ENCODE measurements around the gene ZSWIM1. TPM values are rescaled to one million over a fixed set of nuclear protein-coding genes. Genes with fewer than 3 reads are reported as not detected.
"Not testable (repeated sequence)": the region's sequence is repeated elsewhere in the genome, so short reads cannot be mapped to it uniquely, and the experiment has no call there.

Gene ZSWIM1
- polyA plus RNA-seq, 1 donor = 18.6 TPM

- no peak for DNase-seq
These were observed 7.7 kb downstream of the ZSWIM1 start for GRCh38 chr20:45888681-45889080.

GRCh38 chr20:45890077-45890984 is 9.3 kb downstream of the ZSWIM1 start:
- DNase-seq = peak; percentile 89

GRCh38 chr20:45890985-45891983 is 10.3 kb downstream of the ZSWIM1 start, which contains the start of the genes CTSA and NEURL2:
CTSA (plus strand) TSS chr20:45891335; CDS start chr20:45891569, 234 bp downstream.
NEURL2 (minus strand) TSS chr20:45891208; CDS start chr20:45890991, 217 bp downstream.
- peak; percentile 91 for DNase-seq

GRCh38 chr20:45892049-45892825 is 11.2 kb downstream of the ZSWIM1 start:
- no peak for DNase-seq

DNA sequence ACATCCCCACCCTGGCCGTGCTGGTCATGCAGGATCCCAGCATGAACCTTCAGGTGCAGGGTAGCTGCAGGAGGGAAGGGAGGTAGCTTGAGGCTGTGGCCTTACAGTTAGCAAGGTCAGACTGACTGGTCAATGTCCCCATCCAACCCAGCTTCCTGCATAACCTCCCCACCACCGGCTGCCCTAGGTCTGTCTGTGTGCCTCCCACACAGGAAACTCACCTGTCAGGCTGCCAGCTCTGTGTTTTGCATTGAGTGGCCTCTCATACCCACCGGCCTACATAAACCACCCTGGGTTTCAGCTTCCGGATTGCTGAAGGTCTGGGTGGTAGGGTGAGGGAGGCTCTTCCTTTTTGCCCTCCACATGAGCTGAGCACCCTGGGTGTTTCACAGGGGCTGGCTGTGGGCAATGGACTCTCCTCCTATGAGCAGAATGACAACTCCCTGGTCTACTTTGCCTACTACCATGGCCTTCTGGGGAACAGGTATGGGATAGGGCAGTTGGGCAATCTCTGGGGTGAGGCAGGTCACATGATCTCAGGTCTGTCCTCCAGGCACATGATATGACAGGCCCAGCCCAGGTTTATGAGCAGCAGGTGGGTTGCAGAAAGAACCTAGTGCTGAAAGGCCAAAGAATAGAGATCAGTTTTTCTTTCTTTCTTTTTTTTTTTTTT is 11.9 kb downstream of the ZSWIM1 start:
- DNase-seq = no peak

DNA sequence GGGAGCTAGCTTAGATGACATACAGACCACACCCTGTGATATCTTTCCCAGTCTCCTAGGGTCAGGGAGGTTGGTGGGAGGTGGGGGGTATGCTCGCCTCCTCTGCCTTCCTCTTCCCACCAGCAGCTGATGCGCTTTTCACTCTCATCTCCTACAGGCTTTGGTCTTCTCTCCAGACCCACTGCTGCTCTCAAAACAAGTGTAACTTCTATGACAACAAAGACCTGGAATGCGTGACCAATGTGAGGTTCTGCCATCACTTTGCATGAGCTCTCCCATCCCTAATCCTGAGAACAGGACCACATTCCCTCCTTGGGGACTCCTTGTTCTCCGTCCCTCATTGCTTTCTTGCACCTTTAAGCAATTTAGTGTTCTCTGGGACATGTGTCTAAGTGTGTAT is 12.8 kb downstream of the ZSWIM1 start:
- no peak for DNase-seq

DNA sequence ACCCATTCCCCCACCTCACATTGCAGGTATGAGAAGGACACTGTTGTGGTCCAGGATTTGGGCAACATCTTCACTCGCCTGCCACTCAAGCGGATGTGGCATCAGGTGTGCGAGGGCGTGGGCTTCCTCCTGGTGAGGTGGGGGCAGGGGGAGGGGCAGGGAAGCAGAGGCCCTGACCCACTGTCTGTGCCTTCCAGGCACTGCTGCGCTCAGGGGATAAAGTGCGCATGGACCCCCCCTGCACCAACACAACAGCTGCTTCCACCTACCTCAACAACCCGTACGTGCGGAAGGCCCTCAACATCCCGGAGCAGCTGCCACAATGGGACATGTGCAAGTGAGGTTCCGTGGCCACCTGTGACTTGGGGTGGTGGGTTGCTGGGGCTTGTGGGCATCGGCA is 13.8 kb downstream of the ZSWIM1 start:
- DNase-seq = no peak

GRCh38 chr20:45896641-45897161 is 15.7 kb downstream of the ZSWIM1 start:
- no peak for DNase-seq

- DNase-seq = no peak
These were observed 16.3 kb downstream of the ZSWIM1 start for GRCh38 chr20:45897289-45897688.

DNA sequence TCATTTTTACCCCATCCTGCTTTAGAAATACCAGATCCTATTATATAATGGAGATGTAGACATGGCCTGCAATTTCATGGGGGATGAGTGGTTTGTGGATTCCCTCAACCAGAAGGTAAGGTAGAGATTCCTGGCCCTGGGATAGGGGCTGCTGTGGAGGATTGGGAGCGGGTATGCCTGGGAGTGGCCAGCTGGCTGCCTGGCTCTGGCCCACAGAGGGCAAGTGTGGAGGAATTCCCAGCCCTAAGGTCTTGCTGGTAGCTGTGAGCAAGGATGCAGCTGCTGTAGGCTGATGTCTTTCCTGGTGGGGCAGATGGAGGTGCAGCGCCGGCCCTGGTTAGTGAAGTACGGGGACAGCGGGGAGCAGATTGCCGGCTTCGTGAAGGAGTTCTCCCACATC is 16.7 kb downstream of the ZSWIM1 start:
- no peak for DNase-seq

DNA sequence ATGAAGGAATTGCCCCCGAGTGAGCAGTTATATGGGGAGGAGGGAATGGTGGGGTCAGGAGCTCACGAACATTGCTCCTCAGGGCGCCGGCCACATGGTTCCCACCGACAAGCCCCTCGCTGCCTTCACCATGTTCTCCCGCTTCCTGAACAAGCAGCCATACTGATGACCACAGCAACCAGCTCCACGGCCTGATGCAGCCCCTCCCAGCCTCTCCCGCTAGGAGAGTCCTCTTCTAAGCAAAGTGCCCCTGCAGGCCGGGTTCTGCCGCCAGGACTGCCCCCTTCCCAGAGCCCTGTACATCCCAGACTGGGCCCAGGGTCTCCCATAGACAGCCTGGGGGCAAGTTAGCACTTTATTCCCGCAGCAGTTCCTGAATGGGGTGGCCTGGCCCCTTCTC is 17.3 kb downstream of the ZSWIM1 start:
- DNase-seq = no peak

GRCh38 chr20:45899046-45899835 is 18.2 kb downstream of the ZSWIM1 start:
- DNase-seq = no peak

DNA sequence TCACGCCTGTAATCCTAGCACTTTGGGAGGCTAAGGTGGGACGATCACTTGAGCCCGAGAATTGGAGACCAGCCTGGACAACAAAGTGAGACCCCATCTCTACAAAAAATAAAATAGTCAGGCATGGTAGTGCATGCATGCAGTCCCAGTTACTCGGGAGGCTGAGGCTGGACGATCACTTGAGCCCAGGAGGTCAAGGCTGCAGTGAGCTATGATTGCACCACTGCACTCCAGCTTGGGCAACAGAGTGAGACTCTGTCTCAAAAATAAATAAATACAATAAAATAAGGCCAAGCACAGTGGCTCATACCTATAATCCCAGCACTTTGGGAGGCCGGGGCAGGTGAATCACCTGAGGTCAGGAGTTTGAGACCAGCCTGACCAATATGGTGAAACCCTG is 20.3 kb downstream of the ZSWIM1 start:
- DNase-seq = not testable (repeated sequence)

DNA sequence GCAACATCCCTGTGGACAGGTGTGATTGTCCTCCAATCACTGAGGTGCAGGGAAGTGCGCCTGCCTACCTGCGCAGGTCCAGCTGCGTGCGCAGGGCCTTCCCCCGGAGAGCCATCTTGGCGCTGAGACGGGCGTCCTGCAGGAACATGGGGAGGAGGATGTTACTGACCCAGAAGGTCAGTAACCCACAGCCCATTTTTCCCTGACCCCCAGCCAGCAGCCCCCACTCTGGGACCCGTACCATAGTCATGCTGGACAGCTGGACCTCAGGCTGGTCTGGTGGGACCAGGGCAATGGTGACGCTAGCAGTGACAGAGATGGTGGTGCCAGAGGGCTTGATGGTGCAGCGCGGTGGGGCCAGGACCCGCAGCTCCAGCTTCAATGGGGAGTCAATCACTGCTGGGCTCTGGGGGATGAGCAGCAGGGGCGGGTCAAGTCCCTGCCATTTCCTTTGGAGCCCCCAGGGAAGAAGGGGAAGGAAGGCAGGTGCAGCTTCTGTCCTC is 21.2 kb downstream of the ZSWIM1 start:
- no peak for DNase-seq

GRCh38 chr20:45904583-45905504 is 23.8 kb downstream of the ZSWIM1 start:
- no peak for DNase-seq

DNA sequence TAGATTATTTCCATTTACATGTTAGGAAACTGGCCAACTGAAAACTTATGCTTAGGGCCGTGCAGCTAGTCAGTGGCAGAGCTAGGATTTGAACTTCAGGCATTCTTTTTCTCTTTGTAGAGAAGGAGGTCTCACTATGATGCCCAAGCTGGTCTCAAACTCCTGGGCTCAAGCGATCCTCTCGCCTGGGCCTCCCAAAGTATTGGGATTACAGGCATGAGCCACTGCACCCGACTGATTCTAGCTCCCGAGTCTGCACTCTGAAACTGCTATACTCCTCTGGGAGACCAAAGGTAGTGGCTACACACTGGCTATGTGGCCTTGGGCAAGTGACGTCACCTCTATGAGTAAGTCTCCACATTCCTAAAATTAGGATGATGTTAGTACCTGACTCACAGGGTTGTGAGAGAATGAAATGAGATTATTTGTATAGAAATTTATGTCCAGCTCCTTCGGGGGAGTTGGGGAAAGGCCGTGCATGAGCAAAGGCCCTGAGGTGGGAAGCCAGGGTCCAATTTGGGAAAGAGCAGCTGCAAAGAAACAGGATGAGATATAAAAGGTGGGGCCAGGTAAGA is 24.6 kb downstream of the ZSWIM1 start:
- no peak for DNase-seq

GRCh38 chr20:45907219-45907948 is 26.4 kb downstream of the ZSWIM1 start:
- no peak for DNase-seq

- DNase-seq = no peak
These were observed 27.1 kb downstream of the ZSWIM1 start for GRCh38 chr20:45908084-45908483.
